Epithelial cell of esophagus (primary cell): ENCODE measurements around the gene SRGAP3.
A peak's percentile ranks its signal among the peaks of the same experiment; 100 is the strongest.

Source experiments
- DNase-seq: peaks from one replicate; pipeline ENCODE4 v3.0.0; 2010; ENCODE audit warnings: low read depth
- H3K4me3 ChIP-seq: 2 replicates; pipeline ENCODE4 v1.5.1; 2011; ENCODE audit warnings: mild to moderate bottlenecking, low read length, control low read depth
- TF ChIP-seq, protein P1 (sequence below): IDR thresholded peaks from 2 replicates; pipeline ENCODE4 v1.5.1; 2011; ENCODE audit warnings: low read depth, mild to moderate bottlenecking, low read length, control low read depth, inconsistent platforms; ENCODE audit not compliant: insufficient read depth; ENCODE audit errors: missing control alignments

Gene SRGAP3

DNA sequence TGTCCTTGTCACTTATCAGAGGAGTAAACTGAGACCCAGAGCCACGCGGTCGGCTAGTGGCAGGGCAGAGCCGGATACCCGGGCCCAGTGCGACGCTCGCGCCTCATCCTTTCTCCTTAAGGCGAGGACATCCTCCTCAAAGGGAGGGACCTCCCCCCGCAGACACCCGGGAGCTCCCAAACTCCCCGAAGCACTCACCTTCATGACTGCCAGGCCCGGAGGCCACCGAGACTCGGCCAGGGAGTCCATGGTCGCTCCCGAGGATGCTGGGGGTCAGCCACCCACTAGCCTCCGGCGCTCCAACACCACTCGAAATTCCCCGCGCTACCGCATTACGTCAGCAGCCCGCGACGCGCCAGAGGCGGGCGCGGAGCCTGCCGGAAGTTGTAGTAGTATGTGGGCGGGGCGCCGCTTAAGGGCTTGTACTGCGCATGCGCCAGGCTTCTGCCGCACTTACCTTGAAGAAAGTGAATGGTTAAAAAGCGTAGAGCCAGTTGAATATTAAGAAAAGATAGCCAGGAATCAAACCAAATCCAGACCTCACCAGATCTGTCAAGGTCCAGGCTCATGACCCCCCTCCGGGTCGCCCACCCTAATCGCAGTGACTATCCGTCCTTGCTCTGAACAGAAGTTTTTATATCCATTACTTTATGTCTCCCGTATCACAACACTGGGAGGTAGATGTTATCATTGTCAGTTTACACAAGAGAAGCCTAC, 286.2 kb downstream of the SRGAP3 start, which contains the start of gene RAD18:
Gene RAD18 (minus strand): TSS at position 336 of the 717 bp plus-strand sequence. CDS start 87 bp downstream, at position 249.
- peak; percentile 91 for DNase-seq
- peak within 1 kb of the TSS; percentile 77 for H3K4me3 ChIP-seq
- TF ChIP-seq, protein P1, sequence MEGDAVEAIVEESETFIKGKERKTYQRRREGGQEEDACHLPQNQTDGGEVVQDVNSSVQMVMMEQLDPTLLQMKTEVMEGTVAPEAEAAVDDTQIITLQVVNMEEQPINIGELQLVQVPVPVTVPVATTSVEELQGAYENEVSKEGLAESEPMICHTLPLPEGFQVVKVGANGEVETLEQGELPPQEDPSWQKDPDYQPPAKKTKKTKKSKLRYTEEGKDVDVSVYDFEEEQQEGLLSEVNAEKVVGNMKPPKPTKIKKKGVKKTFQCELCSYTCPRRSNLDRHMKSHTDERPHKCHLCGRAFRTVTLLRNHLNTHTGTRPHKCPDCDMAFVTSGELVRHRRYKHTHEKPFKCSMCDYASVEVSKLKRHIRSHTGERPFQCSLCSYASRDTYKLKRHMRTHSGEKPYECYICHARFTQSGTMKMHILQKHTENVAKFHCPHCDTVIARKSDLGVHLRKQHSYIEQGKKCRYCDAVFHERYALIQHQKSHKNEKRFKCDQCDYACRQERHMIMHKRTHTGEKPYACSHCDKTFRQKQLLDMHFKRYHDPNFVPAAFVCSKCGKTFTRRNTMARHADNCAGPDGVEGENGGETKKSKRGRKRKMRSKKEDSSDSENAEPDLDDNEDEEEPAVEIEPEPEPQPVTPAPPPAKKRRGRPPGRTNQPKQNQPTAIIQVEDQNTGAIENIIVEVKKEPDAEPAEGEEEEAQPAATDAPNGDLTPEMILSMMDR = no peak

DNA sequence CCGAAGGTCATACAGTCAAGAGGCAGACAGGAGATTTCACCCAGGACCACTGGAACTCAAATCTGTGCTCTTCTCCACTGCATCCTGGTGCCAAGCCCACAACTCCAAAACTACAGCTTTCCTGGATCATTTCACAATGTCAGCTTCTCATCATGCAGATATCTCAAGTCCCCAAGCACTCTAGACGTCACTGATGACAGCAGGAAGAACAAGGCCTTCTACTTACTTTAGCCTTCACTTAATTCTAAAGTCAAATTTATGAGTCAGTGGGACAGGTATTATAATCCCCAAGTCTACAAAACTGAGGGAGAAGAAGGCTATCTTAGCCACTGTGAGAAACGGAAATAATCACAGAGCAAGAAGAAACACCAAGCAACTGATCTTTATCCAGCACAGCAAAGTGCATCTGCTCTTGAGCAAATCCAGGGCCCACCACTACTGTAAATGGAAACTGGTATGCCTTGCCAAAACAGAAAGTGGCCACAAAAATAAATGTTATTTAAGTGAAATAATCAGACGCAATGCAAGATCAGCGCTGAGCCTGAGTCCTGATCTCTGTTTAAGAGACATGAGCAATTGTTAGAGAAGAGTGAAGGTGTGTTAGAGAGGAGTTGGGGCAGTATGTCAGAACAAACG, 287.1 kb downstream of the SRGAP3 start:
- H3K4me3 ChIP-seq = peak overlapping the region; percentile 77
- DNase-seq = no peak
- TF ChIP-seq, protein P1 = no peak

DNA sequence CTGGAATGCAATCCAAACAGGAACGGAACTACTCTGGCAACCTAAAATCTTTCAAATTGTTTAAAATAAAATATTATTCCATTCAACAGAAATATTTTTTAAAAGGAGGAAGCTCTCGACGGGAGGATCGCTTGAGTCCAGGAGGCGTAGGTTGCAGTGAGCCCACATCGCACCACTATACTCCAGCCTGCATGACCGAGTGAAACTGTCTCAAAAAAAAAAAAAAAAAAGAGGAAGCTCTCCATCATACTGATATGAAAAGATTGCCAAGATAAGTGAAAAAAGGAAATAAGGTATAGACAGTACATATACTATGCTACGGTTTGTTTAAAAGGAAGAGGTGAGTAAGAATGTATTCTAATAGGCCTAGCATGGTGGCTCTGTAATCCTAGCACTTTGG, 289.8 kb downstream of the SRGAP3 start:
- no peak for DNase-seq
- TF ChIP-seq, protein P1 = no peak
- H3K4me3 ChIP-seq = no peak overlapping the region

DNA sequence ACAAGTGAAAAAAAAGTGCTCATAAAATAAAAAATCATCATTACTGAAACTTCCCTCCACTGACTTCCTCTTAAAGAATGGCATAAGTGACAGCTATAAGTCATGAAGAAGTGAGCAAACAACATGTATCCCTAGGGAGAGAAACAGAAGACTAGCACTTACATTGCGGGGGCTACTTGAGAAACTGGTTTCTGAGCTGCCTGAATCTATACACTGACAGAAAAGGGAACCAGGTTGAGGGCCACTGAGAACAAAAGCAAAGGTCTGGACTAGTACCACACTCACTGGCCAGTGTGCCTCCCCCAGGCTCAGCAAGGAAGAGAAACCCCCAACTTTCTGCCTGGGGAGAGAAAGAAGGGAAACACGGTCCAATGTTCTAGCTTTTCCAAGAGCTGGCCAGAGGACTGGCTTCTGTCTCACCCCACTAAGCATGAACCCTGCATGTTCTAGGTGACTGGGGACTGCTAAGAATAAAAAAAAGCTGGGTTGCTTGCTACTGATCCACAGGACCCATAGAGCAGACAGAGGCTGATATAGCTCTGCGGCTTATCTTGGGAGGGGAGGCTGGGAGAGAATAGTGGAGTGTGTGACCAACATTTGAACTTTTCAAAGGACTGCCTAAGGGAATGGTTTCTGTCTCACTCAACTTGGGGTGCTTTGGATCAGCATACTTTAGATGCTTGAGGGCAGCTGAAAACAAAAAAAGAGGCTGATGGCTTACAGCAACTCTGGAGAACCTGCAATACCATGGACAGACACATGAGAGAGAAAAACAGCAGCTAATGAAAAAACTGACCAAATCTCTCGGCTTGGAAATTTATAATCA, 294.3 kb downstream of the SRGAP3 start:
- H3K4me3 ChIP-seq = no peak overlapping the region
- TF ChIP-seq, protein P1 = peak; percentile 11
- DNase-seq = peak; percentile 19

DNA sequence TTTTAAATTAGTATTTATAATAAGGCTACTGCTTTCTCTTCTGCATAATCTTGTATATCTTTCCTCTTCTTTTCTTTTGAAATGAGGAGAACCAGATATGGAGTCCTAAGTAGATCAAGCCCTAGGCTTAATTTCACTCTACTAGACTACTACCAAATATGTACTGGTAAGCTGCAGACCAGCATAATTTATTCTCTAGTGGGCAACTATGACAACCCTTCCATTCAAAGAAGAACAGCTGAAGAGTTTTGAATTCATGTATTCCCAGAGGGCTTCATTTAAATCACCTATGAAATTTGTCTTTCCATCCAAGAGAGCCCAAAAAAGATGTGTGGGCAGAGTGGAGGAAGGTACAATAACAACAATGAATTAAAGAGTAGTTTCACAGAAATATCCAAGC, 296.1 kb downstream of the SRGAP3 start:
- H3K4me3 ChIP-seq = no peak overlapping the region
- no peak for DNase-seq
- TF ChIP-seq, protein P1 = no peak

DNA sequence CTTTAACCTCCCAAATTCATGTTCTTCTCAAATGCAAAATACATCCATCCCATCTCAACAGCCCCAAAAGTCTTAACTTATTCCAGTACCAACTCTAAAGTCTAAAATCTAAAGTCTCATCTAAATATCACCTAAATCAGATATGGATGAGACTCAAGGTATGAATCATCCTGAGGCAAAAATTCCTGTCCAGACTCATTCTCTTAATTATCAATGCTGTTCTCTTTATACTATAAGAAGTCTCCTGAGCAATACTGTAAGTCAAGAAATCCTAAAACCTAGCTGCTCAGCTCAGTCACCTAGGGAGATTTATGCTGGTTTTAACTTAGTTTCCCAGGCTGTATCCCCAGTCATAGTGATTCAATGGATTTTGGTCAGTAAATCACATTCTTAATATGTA, 297.3 kb downstream of the SRGAP3 start:
- no peak overlapping the region for H3K4me3 ChIP-seq
- peak; percentile 45 for DNase-seq
- TF ChIP-seq, protein P1 = no peak
